GM12878 (cell line): ENCODE measurements around the gene TSPYL6. TPM values are rescaled to one million over a fixed set of nuclear protein-coding genes. Genes with fewer than 3 reads are reported as not detected.

Experiments used
- ATAC-seq: fragments of 200-7000 bp; cut with Tn5 transposase; 3 replicates; pipeline ENCODE4 v1.9.1; 2020; ENCODE audit warnings: mild to moderate bottlenecking, moderate library complexity
- BruUV-seq: library from RNA; stranded (reverse); fragments of 400-500 nt; replicated peaks from 2 replicates; lab custom pipeline; 2021; lab: Mats Ljungman, UMichigan
- CTCF ChIA-PET: fragments of 300-600 bp; sonication (Branson Sonifier 250); formaldehyde crosslinking; extraction: SDS; loops from one replicate; lab custom pipeline; 2021; ENCODE audit warnings: inconsistent platforms; lab: Yijun Ruan, JAX
- POLR2A ChIA-PET: fragments of 350-600 bp; formaldehyde crosslinking; extraction: SDS; loops from one replicate; lab custom pipeline; 2021; ENCODE audit warnings: inconsistent platforms; lab: Charles Lee
- RAD21 ChIA-PET: fragments of 300-600 bp; sonication (Branson Sonifier 250); formaldehyde crosslinking; loops from one replicate; lab custom pipeline; 2023; ENCODE audit warnings: antibody characterized with exemption; ENCODE audit not compliant: unreplicated experiment; lab: Charles Lee
- SMC1A ChIA-PET: fragments of 300-600 bp; sonication (Branson Sonifier 250); formaldehyde crosslinking; loops from one replicate; lab custom pipeline; 2023; ENCODE audit not compliant: unreplicated experiment, uncharacterized antibody; lab: Charles Lee
- DNase-seq: peaks from one replicate; pipeline ENCODE4 v3.0.0-alpha.2; 2011; ENCODE audit warnings: low read depth, low spot score
- FAIRE-seq: peaks from 3 replicates; lab custom pipeline; 2011; peaks lifted over from hg19 to GRCh38; lab: Jason Lieb, UNC
- H2AFZ ChIP-seq: 2 replicates; pipeline ENCODE4 v1.6.0; 2011; ENCODE audit warnings: low read depth, low read length, control low read depth; ENCODE audit not compliant: control insufficient read depth
- H3K27ac ChIP-seq: 2 replicates; pipeline ENCODE4 v1.5.1; 2011; ENCODE audit warnings: control low read depth; ENCODE audit not compliant: control insufficient read depth, insufficient read depth
- H3K27me3 ChIP-seq, 2 experiments: replicated peaks in 1 of 2; 2 replicates each; pipeline versions ENCODE4 v1.6.0 to v1.6.1; 2011; ENCODE audit warnings: low read length in 1 of 2; ENCODE audit not compliant: control insufficient read depth in 2 of 2, insufficient read depth in 2 of 2
- H3K36me3 ChIP-seq, 2 experiments: 2 replicates each; pipeline ENCODE4 v1.5.1; 2011; ENCODE audit warnings: low read length in 1 of 2; ENCODE audit not compliant: control insufficient read depth in 2 of 2, insufficient read depth in 2 of 2
- H3K4me1 ChIP-seq: 2 replicates; pipeline ENCODE4 v1.6.1; 2011; ENCODE audit warnings: mild to moderate bottlenecking, low read length, moderate library complexity, mixed read lengths; ENCODE audit not compliant: control insufficient read depth, insufficient read depth
- H3K4me2 ChIP-seq: 2 replicates; pipeline ENCODE4 v1.6.0; 2011; ENCODE audit warnings: control low read depth; ENCODE audit not compliant: control insufficient read depth, insufficient read depth
- H3K4me3 ChIP-seq: fragments of 200-600 bp; sonication (generic); 2 replicates; pipeline ENCODE4 v1.5.1; 2016
- H3K79me2 ChIP-seq: 2 replicates; pipeline ENCODE4 v1.6.0; 2011; ENCODE audit warnings: low read length; ENCODE audit not compliant: control insufficient read depth, insufficient read depth
- H3K9ac ChIP-seq: 2 replicates; pipeline ENCODE4 v1.8.0; 2011; ENCODE audit warnings: low read length, control low read depth, mixed read lengths; ENCODE audit not compliant: control insufficient read depth, insufficient read depth
- H3K9me3 ChIP-seq: replicated peaks from 3 replicates; pipeline ENCODE4 v1.5.1; 2011; ENCODE audit warnings: mild to moderate bottlenecking, low read length; ENCODE audit not compliant: control insufficient read depth, insufficient read depth
- H4K20me1 ChIP-seq: 2 replicates; pipeline ENCODE4 v1.6.0; 2011; ENCODE audit not compliant: control insufficient read depth, insufficient read depth
- ATF2 ChIP-seq: IDR thresholded peaks from 2 replicates; pipeline ENCODE4 v1.6.1; 2012; ENCODE audit warnings: low read length, inconsistent platforms
- BACH1 ChIP-seq: fragments of 450-650 bp; IDR thresholded peaks from 2 replicates; pipeline ENCODE4 v1.6.1; 2017; ENCODE audit warnings: mild to moderate bottlenecking, borderline replicate concordance
- BCL11A ChIP-seq: IDR thresholded peaks from 2 replicates; pipeline ENCODE4 v1.6.1; 2011; ENCODE audit warnings: low read depth, low read length
- CTCF ChIP-seq, 3 experiments: IDR thresholded peaks in 2 of 3; conservative IDR thresholded peaks in 1 of 3; 2 replicates each; pipeline ENCODE4 v1.5.1; 2011; ENCODE audit warnings: low read depth in 3 of 3, low read length in 3 of 3, mild to moderate bottlenecking in 3 of 3, control low read depth in 2 of 3, moderate library complexity in 2 of 3, inconsistent platforms in 1 of 3, mixed read lengths in 1 of 3; ENCODE audit not compliant: control insufficient read depth in 2 of 3, insufficient read depth in 1 of 3; ENCODE audit errors: extremely low read depth in 1 of 3
- EED ChIP-seq: sonication (generic); IDR thresholded peaks from 2 replicates; pipeline ENCODE4 v1.6.1; 2016; ENCODE audit warnings: antibody characterized with exemption, low read depth
- ELK1 ChIP-seq: IDR thresholded peaks from 2 replicates; pipeline ENCODE4 v1.6.1; 2012; ENCODE audit warnings: low read depth, low read length, improper control_type of control experiment
- IRF4 ChIP-seq: IDR thresholded peaks from 2 replicates; pipeline ENCODE4 v1.6.1; 2011; ENCODE audit warnings: low read depth, low read length
- KDM1A ChIP-seq: fragments of 200-600 bp; sonication (generic); IDR thresholded peaks from 2 replicates; pipeline ENCODE4 v1.6.1; 2016; ENCODE audit warnings: borderline replicate concordance
- REST ChIP-seq: IDR thresholded peaks from 2 replicates; pipeline ENCODE4 v1.6.1; 2012; ENCODE audit warnings: mild to moderate bottlenecking, low read depth, low read length
- SIX5 ChIP-seq: IDR thresholded peaks from 2 replicates; pipeline ENCODE4 v1.6.1; 2011; ENCODE audit warnings: mild to moderate bottlenecking, low read depth, low read length, moderate library complexity; ENCODE audit not compliant: severe bottlenecking
- TCF7 ChIP-seq: IDR thresholded peaks from 2 replicates; pipeline ENCODE4 v1.6.1; 2014; ENCODE audit warnings: antibody characterized with exemption, borderline replicate concordance
- YY1 ChIP-seq: IDR thresholded peaks from 2 replicates; pipeline ENCODE4 v1.6.1; 2011; ENCODE audit warnings: low read depth, mild to moderate bottlenecking, low read length
- ZSCAN29 ChIP-seq: fragments of 450-650 bp; IDR thresholded peaks from 2 replicates; pipeline ENCODE4 v1.6.1; 2017; ENCODE audit warnings: mild to moderate bottlenecking, moderate library complexity
- WGBS: methylation state at CpG from one replicate; pipeline ENCODE4 v1.1.6; 2016; ENCODE audit warnings: low lambda C conversion rate; ENCODE audit not compliant: insufficient replicate concordance, insufficient coverage; ENCODE audit errors: missing lambda C conversion rate; 5-methylcytosine and 5-hydroxymethylcytosine counted together
- in situ Hi-C: fragments of 300-500 bp; cut with MboI; formaldehyde crosslinking; loops from 9 replicates; pipeline ENCODE4 v1.14.3; 2018; ENCODE audit warnings: mixed read lengths
- intact Hi-C: fragments of 100-400 bp; cut with micrococcal nuclease; formaldehyde crosslinking; loops from one replicate; pipeline ENCODE4 v1.14.2; 2022; ENCODE audit not compliant: unreplicated experiment
- polyA plus RNA-seq, 11 experiments: library from polyadenylated mRNA; depleted of rRNA in 4 of 11; unstranded in 6 of 11; stranded (reverse) in 5 of 11; fragments of >200 nt; fragmentation: Nextera tagmentation in 4 of 11; fragmentation: Illumina TruSeq in 1 of 11; extraction: Ambion mirVana in 4 of 11; extraction: Trizol in 1 of 11; gene quantifications; 1 replicate in 1 of 11; 2 replicates in 10 of 11; pipeline versions ENCODE4 v1.2.1 to v1.2.3, GENCODE V29; 2011 to 2016; ENCODE audit warnings: inconsistent platforms in 2 of 11, missing spikeins in 2 of 11, low read depth in 1 of 11
- total RNA-seq, 4 experiments: library from RNA; depleted of rRNA in 3 of 4; stranded (reverse); fragments of >200 nt in 3 of 4; fragmentation: Illumina TruSeq in 1 of 4; extraction: Trizol in 1 of 4; gene quantifications; 2 replicates each; pipeline versions ENCODE4 v1.2.1 to v1.2.3, GENCODE V29; 2013 to 2021

Gene TSPYL6
- total and polyA plus RNA-seq, 10 of the 15 experiments (the other 5 are each of a cell fraction or from before 2014, with no cell fraction given): not detected

- TF ChIP-seq ATF2 (no peak), ELK1 (no peak), ZSCAN29 (no peak)
- TF ChIP-seq, all 136 proteins: peak for 0
These were observed 5.5 kb upstream of the TSPYL6 start (continued) for GRCh38 chr2:54261537-54261936.

GRCh38 chr2:54260241-54260595, 4.2 kb upstream of the TSPYL6 start:
- in situ Hi-C loops: no loop called here
- TF ChIP-seq SIX5: no peak
- TF ChIP-seq KDM1A: no peak
- TF ChIP-seq TCF7: no peak
- TF ChIP-seq BCL11A: no peak
- no peak for TF ChIP-seq BACH1
- TF ChIP-seq YY1: no peak
- no peak for TF ChIP-seq EED
- no peak for TF ChIP-seq CTCF (IDR thresholded peaks at IDR 0.05 in 2 of 3, conservative IDR thresholded peaks at IDR 0.05 in 1 of 3; ENCODE audit: control insufficient read depth in 2 of 3, extremely low read depth in 1 of 3, insufficient read depth in 1 of 3, low read depth in 3 of 3, low read length in 3 of 3)
- no peak for TF ChIP-seq REST
- no peak for TF ChIP-seq IRF4

More at GRCh38 chr2:54260241-54260595, 4.2 kb upstream of the TSPYL6 start:
- 76% methylated on average over 2 of the region's 2 CpGs for WGBS
- H3K4me1 ChIP-seq: peaks cover 6% of the 10 kb centered on the region
- intact Hi-C loops: no loop called here
- no peak overlapping the region for H3K27ac ChIP-seq
- no peaks in the 10 kb centered on the region for H3K36me3 ChIP-seq
- ATAC-seq: no peak
- no peaks in the 10 kb centered on the region for H3K27me3 ChIP-seq
- SMC1A ChIA-PET: interaction anchor here (1.1 to 1.7 kb wide), 3 partner anchors 9 to 243 kb away, joined by 3 to 4 read pairs (median 4); no protein-coding TSS in a partner anchor
- no TSS peak for BruUV-seq
- CTCF ChIA-PET: no interaction called here
- POLR2A ChIA-PET: interaction anchor here (0.8 kb wide), 1 partner anchor 12 kb away, joined by 3 read pairs; no protein-coding TSS in a partner anchor
- H2AFZ ChIP-seq: no peak overlapping the region
- RAD21 ChIA-PET: interaction anchor here (1.0 kb wide), 1 partner anchor 21 kb away, joined by 4 read pairs; no protein-coding TSS in a partner anchor
- H3K9me3 ChIP-seq: no peaks in the 10 kb centered on the region; the same call in 2 of the 3 replicates
- H3K4me3 ChIP-seq: no peak overlapping the region
- no peak for DNase-seq
- no peak for FAIRE-seq
- H3K4me2 ChIP-seq: no peak overlapping the region; the same call in 1 of the 2 replicates
- no peaks in the 10 kb centered on the region for H4K20me1 ChIP-seq
- no peak overlapping the region for H3K9ac ChIP-seq
- no peaks in the 10 kb centered on the region for H3K79me2 ChIP-seq
